ENCODE measurements around the gene ROBO1.

DNA sequence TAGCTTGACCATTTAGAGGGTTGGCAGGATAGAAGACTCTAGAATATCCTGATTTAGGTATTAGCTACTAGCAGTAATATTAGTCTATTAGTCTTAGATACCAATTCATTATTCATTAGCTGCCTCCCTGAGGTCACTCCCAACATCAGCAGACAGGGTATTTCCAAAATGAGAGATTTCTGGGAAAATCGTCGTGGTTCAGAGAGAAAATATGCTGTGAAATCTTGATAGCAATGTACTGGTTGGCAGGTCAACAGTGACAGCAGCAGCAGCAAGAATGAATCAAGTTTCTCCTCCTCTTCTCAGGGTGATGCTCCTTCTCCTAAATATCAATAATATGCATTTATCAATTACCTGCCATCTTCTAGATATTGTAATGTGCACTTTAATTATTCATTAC, 41.3 kb upstream of the ROBO1 start:
- TF ChIP-seq POLR2A (IDR thresholded peaks at IDR 0.05) (no peak), CTCF (IDR thresholded peaks at IDR 0.05) (no peak)
